ENCODE data around the gene APP.

APP gene

GRCh38 chr21:25912402-25912746 lies 258.2 kb downstream of the APP start:
- no peak for DNase-seq (ENCODE audit: low read depth in 2 of 2)
- no peak overlapping the region for H3K4me3 ChIP-seq (replicated peaks in 1 of 2; ENCODE audit: low read depth in 2 of 2, low read length in 2 of 2)
- TF ChIP-seq CTCF (IDR thresholded peaks at IDR 0.05; ENCODE audit: low read depth, low read length) = no peak

GRCh38 chr21:25911730-25912401 lies 258.7 kb downstream of the APP start:
- no peak for DNase-seq (ENCODE audit: low read depth in 2 of 2)
- TF ChIP-seq CTCF (IDR thresholded peaks at IDR 0.05; ENCODE audit: low read depth, low read length) = no peak
- no peak overlapping the region for H3K4me3 ChIP-seq (replicated peaks in 1 of 2; ENCODE audit: low read depth in 2 of 2, low read length in 2 of 2)

- no peak for DNase-seq (ENCODE audit: low read depth in 2 of 2)
- TF ChIP-seq CTCF (IDR thresholded peaks at IDR 0.05; ENCODE audit: low read depth, low read length) = no peak
- H3K4me3 ChIP-seq (replicated peaks in 1 of 2; ENCODE audit: low read depth in 2 of 2, low read length in 2 of 2) = no peak overlapping the region
Observed at GRCh38 chr21:25910809-25911208, 259.8 kb downstream of the APP start.

- no peak for DNase-seq (ENCODE audit: low read depth in 2 of 2)
Observed at GRCh38 chr21:25909341-25909740, 261.2 kb downstream of the APP start.

GRCh38 chr21:25908495-25908894 lies 262.1 kb downstream of the APP start:
- DNase-seq (ENCODE audit: low read depth in 2 of 2) = no peak
- H3K4me3 ChIP-seq (replicated peaks in 1 of 2; ENCODE audit: low read depth in 2 of 2, low read length in 2 of 2) = no peak overlapping the region
- TF ChIP-seq CTCF (IDR thresholded peaks at IDR 0.05; ENCODE audit: low read depth, low read length) = no peak

More at GRCh38 chr21:25909341-25909740, 261.2 kb downstream of the APP start:
- no peak for TF ChIP-seq CTCF (IDR thresholded peaks at IDR 0.05; ENCODE audit: low read depth, low read length)
- H3K4me3 ChIP-seq (replicated peaks in 1 of 2; ENCODE audit: low read depth in 2 of 2, low read length in 2 of 2) = no peak overlapping the region

GRCh38 chr21:25907573-25908275 lies 262.8 kb downstream of the APP start:
- DNase-seq (ENCODE audit: low read depth in 2 of 2) = no peak
- no peak for TF ChIP-seq CTCF (IDR thresholded peaks at IDR 0.05; ENCODE audit: low read depth, low read length)
- H3K4me3 ChIP-seq (replicated peaks in 1 of 2; ENCODE audit: low read depth in 2 of 2, low read length in 2 of 2) = no peak overlapping the region

Data from cardiac fibroblast (primary cell).